ENCODE results near the gene LRRC26. TPM values are rescaled to one million over a fixed set of nuclear protein-coding genes. Genes with fewer than 3 reads are reported as not detected.

LRRC26 gene
- total and polyA plus RNA-seq, 2 of the 13 experiments (the other 11 are each of a cell fraction or from before 2014, with no cell fraction given), result not detected

DNA sequence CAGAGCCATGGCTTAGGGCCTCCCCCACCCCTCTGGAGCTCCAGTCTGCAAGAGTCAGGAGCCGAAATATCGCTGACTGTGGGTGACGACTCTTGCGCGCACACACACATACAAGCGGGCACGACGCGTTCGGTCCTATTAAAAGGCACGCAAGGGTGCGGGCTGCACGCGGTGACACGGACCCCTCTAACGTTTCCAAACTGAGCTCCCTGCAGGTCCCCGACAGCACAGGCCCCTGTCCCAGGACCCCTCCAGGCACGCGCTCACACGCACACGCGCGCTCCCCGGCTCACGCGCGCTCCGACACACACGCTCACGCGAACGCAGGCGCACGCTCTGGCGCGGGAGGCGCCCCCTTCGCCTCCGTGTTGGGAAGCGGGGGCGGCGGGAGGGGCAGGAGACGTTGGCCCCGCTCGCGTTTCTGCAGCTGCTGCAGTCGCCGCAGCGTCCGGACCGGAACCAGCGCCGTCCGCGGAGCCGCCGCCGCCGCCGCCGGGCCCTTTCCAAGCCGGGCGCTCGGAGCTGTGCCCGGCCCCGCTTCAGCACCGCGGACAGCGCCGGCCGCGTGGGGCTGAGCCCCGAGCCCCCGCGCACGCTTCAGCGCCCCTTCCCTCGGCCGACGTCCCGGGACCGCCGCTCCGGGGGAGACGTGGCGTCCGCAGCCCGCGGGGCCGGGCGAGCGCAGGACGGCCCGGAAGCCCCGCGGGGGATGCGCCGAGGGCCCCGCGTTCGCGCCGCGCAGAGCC is 31.0 kb downstream of the LRRC26 start, which contains the start of gene GRIN1:
GRIN1 (plus strand) TSS at position 433 of the 746 bp plus-strand sequence. CDS start 333 bp downstream, outside the sequence.
- Histone ChIP-seq H2AFZ (ENCODE audit: low read length) (no peak within 1 kb of the TSS), H3K9me3 (ENCODE audit: low read length) (no peaks in the 10 kb centered on the region), H3K79me2 (ENCODE audit: insufficient read depth, low read length) (no peaks in the 10 kb centered on the region), H3K27ac (ENCODE audit: extremely low read length, insufficient read depth, low read length) (no peak within 1 kb of the TSS), H3K4me3 (replicated peaks in 1 of 3; ENCODE audit: insufficient read depth in 1 of 3, low read depth in 2 of 3, low read length in 3 of 3) (no peak within 1 kb of the TSS), H3K9ac (ENCODE audit: insufficient read depth, low read depth, low read length) (no peak within 1 kb of the TSS), H3K27me3 (ENCODE audit: control insufficient read depth in 1 of 2, insufficient read depth in 2 of 2, low read length in 2 of 2) (peaks cover 33 to 77% of the 10 kb centered on the region in 2 experiments), H3K4me1 (ENCODE audit: insufficient read depth, low read length) (no peaks in the 10 kb centered on the region), H3K36me3 (replicated peaks in 1 of 2; ENCODE audit: control insufficient read depth in 1 of 2, insufficient read depth in 2 of 2, low read length in 2 of 2) (no peaks in the 10 kb centered on the region), H4K20me1 (ENCODE audit: insufficient read depth, low read length) (no peaks in the 10 kb centered on the region), H3K4me2 (ENCODE audit: low read depth, low read length) (no peak within 1 kb of the TSS)
- ATAC-seq (peak; percentile 45), FAIRE-seq (no peak), DNase-seq (ENCODE audit: low spot score) (no peak)
- intact Hi-C loops (cut with micrococcal nuclease; ENCODE audit: unreplicated experiment), result no loop called here
- WGBS (ENCODE audit: low lambda C conversion rate), result 43% methylated on average over 45 of the region's 104 CpGs
- in situ Hi-C loops (cut with HindIII; ENCODE audit: extremely low pct_ligation_motif_present, low pct_unique_long_range_greater_than_20kb), result no loop called here
- no TSS peak for BruUV-seq (replicated peaks)
- ChIA-PET POLR2A (interaction anchor here (3.3 kb wide), 1 partner anchor 9 kb away, joined by 11 read pairs; no protein-coding TSS in a partner anchor), CTCF (ENCODE audit: low intra/inter-chr PET ratio, low total read pairs) (no interaction called here)
- TF ChIP-seq BCL6 (CRISPR knock-in tag; IDR thresholded peaks at IDR 0.05), result no peak
- TF ChIP-seq SIN3A (IDR thresholded peaks at IDR 0.05; ENCODE audit: borderline replicate concordance, low read depth, low read length), result peak; percentile 39; the same call in 1 of the 2 replicates
- TF ChIP-seq, protein P1, sequence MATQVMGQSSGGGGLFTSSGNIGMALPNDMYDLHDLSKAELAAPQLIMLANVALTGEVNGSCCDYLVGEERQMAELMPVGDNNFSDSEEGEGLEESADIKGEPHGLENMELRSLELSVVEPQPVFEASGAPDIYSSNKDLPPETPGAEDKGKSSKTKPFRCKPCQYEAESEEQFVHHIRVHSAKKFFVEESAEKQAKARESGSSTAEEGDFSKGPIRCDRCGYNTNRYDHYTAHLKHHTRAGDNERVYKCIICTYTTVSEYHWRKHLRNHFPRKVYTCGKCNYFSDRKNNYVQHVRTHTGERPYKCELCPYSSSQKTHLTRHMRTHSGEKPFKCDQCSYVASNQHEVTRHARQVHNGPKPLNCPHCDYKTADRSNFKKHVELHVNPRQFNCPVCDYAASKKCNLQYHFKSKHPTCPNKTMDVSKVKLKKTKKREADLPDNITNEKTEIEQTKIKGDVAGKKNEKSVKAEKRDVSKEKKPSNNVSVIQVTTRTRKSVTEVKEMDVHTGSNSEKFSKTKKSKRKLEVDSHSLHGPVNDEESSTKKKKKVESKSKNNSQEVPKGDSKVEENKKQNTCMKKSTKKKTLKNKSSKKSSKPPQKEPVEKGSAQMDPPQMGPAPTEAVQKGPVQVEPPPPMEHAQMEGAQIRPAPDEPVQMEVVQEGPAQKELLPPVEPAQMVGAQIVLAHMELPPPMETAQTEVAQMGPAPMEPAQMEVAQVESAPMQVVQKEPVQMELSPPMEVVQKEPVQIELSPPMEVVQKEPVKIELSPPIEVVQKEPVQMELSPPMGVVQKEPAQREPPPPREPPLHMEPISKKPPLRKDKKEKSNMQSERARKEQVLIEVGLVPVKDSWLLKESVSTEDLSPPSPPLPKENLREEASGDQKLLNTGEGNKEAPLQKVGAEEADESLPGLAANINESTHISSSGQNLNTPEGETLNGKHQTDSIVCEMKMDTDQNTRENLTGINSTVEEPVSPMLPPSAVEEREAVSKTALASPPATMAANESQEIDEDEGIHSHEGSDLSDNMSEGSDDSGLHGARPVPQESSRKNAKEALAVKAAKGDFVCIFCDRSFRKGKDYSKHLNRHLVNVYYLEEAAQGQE (IDR thresholded peaks at IDR 0.05; ENCODE audit: borderline replicate concordance in 1 of 2, low read depth in 1 of 2, low read length in 2 of 2), result peak; percentile 84 to 94
- peak; percentile 63; the same call in 1 of the 2 replicates for TF ChIP-seq FOXM1 (CRISPR knock-in tag; IDR thresholded peaks at IDR 0.05)
- TF ChIP-seq ZNF160 (CRISPR knock-in tag; IDR thresholded peaks at IDR 0.05), result peak; percentile 67; the same call in 1 of the 2 replicates
- TF ChIP-seq, protein P2, sequence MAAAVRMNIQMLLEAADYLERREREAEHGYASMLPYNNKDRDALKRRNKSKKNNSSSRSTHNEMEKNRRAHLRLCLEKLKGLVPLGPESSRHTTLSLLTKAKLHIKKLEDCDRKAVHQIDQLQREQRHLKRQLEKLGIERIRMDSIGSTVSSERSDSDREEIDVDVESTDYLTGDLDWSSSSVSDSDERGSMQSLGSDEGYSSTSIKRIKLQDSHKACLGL (CRISPR knock-in tag; IDR thresholded peaks at IDR 0.05), result peak; percentile 59; the same call in 1 of the 2 replicates
- peak; percentile 36; the same call in 1 of the 2 replicates for TF ChIP-seq ZFY (CRISPR knock-in tag; IDR thresholded peaks at IDR 0.05)
- TF ChIP-seq ZNF333 (CRISPR knock-in tag; IDR thresholded peaks at IDR 0.05; ENCODE audit: borderline replicate concordance), result no peak
- TF ChIP-seq ZNF652 (CRISPR knock-in tag; IDR thresholded peaks at IDR 0.05; ENCODE audit: borderline replicate concordance, low read depth), result no peak
- TF ChIP-seq, protein P3, sequence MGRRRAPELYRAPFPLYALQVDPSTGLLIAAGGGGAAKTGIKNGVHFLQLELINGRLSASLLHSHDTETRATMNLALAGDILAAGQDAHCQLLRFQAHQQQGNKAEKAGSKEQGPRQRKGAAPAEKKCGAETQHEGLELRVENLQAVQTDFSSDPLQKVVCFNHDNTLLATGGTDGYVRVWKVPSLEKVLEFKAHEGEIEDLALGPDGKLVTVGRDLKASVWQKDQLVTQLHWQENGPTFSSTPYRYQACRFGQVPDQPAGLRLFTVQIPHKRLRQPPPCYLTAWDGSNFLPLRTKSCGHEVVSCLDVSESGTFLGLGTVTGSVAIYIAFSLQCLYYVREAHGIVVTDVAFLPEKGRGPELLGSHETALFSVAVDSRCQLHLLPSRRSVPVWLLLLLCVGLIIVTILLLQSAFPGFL (CRISPR knock-in tag; IDR thresholded peaks at IDR 0.05), result no peak
- TF ChIP-seq RARA (CRISPR knock-in tag; IDR thresholded peaks at IDR 0.05), result 0 out of 2 replicates have a peak, but pooled peaks have one; percentile 17
- TF ChIP-seq CHCHD3 (CRISPR knock-in tag; IDR thresholded peaks at IDR 0.05), result 0 out of 2 replicates have a peak, but pooled peaks have one; percentile 65
- TF ChIP-seq ZNF441 (CRISPR knock-in tag; IDR thresholded peaks at IDR 0.05; ENCODE audit: borderline replicate concordance), result peak; percentile 80; the same call in 1 of the 2 replicates
- no peak for TF ChIP-seq AGO2 (optimal IDR thresholded peaks at IDR 0.05; ENCODE audit: low read depth, low read length)
- TF ChIP-seq RFXAP (CRISPR knock-in tag; IDR thresholded peaks at IDR 0.05; ENCODE audit: borderline replicate concordance), result 0 out of 2 replicates have a peak, but pooled peaks have one; percentile 40
- 0 out of 2 replicates have a peak, but pooled peaks have one; percentile 44 for TF ChIP-seq BRCA1 (CRISPR knock-in tag; IDR thresholded peaks at IDR 0.05)
- TF ChIP-seq, protein P4, sequence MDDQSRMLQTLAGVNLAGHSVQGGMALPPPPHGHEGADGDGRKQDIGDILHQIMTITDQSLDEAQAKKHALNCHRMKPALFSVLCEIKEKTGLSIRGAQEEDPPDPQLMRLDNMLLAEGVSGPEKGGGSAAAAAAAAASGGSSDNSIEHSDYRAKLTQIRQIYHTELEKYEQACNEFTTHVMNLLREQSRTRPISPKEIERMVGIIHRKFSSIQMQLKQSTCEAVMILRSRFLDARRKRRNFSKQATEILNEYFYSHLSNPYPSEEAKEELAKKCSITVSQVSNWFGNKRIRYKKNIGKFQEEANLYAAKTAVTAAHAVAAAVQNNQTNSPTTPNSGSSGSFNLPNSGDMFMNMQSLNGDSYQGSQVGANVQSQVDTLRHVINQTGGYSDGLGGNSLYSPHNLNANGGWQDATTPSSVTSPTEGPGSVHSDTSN (CRISPR knock-in tag; IDR thresholded peaks at IDR 0.05; ENCODE audit: borderline replicate concordance), result 0 out of 2 replicates have a peak, but pooled peaks have one; percentile 68

All from HepG2 (cell line).